GM18907 (cell line): Measurements from ENCODE around the gene SMC5.
"Not testable (repeated sequence)": the region's sequence is repeated elsewhere in the genome, so short reads cannot be mapped to it uniquely, and the experiment has no call there.

ENCODE experiments used
- ATAC-seq: cut with Tn5 transposase; IDR thresholded peaks from one replicate; pipeline ENCODE4 v1.9.1; 2021; ENCODE audit warnings: mild to moderate bottlenecking, moderate library complexity; ENCODE audit not compliant: unreplicated experiment

The SMC5 gene

DNA sequence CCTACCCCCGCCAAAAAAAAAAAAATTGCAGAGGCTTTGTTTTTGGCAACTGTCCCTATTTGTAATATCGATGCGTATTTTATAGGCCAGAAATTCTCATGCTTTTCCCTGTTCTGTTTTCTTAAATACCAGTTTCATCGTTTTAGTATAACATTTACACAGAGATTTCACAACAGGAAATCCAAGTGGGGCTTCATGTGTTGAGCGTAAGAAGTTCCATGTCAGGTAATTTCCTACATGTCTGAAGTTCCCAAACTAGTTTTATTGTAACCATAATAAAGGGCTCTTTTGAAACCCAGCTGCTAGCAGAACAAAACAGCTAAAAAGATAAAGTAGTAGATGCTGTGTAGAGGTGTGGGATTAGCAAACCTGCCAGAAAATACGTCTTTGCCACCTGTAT is 4.2 kb downstream of the SMC5 start:
- no peak for ATAC-seq

DNA sequence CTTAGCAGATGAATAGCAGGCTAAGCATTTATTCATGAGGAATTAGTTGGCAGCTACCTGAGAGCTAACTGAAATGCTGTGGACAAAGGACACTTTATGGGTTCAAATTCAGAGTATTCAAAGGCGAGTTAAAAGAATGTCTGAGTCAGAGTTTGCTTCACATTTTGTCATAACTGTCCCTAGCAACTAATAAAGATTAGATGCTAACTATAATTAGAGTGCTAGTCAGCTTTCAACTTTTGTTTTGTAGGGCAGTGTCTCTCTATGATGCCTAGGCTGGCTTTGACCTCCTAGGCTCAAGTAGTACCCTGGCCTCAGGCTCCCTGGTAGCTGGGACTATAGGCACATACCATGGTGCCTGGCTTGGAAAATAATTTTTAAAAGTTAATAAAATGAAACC is 4.6 kb downstream of the SMC5 start:
- ATAC-seq = no peak

DNA sequence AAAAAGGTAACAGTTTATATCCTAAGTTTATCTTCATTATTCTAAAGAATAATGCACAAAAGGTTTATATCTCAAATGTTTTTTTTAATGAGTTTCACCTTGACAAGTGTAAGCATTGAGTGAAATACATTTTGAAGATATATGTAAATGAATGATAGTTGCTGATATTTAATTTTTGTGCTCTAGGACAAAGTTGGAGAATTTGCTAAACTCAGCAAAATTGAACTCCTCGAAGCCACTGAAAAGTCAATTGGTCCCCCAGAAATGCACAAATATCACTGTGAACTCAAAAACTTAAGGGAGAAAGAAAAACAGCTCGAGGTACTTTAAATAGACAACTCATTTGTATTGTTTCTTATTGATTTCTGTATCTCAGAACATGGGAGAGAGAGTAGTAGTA is 19.5 kb downstream of the SMC5 start:
- no peak for ATAC-seq

DNA sequence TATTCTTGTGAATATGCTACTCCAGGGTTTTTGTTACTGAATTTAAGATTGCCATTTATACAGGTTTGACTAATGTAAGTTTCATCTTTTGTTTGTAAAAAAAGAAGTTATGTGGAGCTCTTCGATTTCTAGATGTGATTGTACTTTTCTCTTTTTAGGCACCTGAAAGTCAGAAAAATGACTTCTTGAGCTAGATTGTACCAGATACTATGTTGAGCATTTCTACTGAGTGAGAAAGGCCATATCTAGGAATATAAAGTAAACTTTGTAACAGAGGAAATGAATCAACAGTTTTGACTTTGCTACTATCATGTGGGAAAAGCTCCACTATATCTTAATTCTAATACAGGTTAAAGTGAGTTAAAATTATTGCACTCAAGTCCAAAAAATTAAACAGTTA is 25.1 kb downstream of the SMC5 start:
- ATAC-seq = no peak

DNA sequence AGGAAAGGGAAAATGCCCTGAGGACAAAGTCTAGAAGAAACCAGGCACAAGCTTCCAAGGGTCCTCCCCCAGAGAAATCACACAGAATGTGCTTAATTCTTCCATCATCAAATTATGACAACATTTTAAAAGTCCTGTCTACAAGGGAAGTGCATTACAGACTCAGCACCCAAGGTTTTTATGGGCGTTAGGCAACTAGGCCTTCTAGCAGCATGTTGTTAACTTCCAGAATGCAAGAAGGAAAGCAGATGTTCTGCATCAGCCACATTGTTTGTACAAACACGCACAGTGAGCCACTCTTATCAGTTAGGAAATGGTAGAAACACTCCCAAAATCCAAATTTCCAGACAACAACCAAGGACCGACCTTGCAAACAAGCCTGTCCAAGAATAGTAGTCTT is 26.5 kb downstream of the SMC5 start:
- no peak for ATAC-seq

DNA sequence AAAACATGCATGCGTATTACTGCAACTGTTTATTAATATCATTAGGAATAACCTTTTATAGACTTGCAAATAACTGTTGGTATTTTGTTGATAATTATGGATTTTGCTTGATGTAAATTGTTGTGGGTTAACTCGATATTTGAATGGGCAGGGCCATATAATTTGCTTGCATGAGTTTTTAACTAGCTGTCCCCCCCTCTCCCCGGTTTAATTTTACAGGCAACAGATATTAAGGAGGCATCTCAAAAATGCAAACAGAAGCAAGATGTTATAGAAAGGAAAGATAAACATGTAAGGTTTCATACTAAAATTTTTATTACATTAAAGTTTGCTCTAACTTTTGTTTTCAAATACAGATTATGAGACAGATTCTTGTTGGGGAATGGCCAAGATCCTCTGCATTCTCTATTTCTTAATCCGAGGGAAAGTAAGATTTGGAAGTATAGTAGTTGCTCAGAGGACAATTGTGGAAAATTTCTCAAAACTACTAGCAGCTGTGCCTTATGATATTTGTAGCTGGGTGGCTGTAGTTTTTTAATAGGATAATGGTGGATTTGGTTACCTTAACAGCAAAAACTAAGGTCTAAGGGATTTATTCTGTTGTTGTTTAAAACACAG is 27.3 kb downstream of the SMC5 start:
- no peak for ATAC-seq

DNA sequence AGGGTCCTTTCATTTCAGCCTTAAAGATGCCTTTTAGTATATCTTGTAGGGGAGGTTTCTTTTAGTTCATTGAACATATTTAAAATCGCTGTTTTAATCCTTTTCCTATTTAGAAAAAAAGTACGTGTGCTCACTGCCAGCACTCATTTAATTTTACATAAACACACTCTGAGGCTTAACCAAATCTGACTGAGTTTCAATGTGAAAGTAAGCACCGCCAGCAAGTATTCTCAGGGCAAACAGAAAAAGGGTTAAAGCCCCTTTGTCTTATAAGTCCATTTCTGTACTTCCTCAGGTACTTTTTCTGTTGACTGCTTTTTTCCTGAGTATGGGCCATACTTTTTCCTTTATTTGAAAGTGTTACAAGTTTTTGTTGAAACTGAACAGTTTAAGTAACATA is 31.8 kb downstream of the SMC5 start:
- ATAC-seq = no peak

DNA sequence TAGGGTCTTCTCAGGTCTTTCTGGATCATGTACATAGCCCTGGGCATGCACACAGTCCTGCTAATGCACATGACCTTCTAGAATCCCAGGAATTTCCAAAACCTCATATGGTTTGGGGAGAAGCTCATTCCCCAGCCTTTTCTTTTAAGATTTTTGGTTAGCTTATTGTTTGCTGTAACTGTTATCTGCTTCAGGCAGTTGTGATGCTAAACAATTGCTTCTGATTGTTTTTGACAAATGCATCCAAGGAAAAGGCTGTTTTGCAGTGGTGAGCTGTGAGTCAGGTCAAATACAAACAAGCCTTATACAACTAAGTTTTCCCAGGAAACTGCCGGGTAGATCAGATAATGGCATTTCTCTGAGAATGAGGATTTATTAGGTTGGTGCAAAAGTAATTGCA is 32.7 kb downstream of the SMC5 start:
- ATAC-seq = no peak

DNA sequence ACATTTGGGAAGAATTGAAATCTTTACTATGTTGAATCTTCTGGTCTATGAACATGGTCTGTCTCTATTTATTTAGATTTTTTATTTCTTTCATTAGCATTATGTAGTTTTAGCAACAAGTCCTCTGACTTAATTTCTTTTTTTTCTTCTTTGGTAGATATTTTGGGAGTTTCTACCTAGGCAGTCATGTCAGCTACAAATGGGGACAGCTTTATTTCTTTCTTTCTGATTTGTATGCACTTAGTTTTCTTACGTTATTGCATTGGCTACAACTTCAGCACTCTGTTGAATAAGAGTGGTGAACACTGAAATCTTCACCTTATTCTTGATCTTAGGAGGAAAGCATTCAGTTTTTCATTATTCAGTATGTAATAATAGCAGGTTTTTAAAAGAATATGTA is 33.5 kb downstream of the SMC5 start:
- ATAC-seq = no peak

DNA sequence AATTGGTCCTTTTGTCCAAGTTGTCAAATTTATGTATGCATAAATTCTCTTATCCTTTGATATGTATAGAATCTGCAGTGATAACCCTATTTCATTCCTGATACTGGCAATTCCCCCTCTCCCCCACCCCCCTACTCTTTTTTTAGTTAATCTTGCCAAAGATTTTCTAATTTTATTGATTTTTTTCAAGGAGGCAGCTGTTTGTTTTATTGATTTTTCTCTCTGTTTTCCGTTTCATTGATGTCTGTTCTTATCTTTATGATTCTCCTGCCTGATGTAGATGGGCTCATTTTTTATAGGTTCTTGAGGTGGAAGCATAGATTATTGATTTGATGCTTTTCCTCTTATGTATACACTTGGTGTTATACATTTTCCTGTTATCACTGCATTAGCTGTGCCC is 34.4 kb downstream of the SMC5 start:
- no peak for ATAC-seq

DNA sequence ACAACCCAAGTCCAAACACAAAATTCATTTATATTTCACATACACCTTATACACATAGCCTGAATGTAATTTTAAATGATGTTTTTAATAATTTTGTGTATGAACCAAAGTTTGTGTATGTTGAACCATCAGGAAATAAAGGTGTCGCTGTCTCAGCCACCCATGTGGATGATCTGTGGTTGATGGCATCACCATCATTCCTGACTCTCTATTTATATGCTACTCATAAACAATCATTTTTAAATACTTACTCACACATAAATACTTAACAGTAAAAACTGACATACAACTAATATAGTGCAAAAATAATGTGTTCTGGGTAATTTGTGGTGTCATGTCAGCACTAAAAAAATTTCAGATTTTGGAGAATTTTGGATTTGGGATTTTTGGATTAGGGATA is 38.4 kb downstream of the SMC5 start:
- ATAC-seq = no peak

DNA sequence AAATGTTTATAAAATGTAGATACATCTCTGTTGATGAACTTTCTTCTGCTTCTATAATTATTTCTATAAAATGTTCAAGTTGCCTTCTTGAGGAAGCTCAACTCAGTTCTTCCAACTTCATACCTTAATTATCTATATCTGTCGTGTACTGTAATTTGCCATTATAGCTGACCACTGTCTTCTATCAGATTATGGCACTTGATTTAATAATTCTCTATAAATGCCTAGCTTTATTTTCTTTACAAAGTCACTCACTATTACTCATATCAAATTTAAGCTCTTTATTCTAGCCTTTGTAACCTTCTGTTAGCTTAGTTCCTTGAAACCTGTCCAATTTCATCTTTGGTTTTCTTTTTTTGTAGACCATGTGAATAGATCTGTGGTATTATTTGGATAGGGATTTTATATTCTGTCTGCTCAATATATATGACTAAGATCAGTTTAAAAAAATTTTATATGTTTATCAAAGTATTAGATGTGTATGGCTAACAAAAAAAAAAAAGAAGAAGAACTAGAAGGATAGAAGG is 39.5 kb downstream of the SMC5 start:
- no peak for ATAC-seq

DNA sequence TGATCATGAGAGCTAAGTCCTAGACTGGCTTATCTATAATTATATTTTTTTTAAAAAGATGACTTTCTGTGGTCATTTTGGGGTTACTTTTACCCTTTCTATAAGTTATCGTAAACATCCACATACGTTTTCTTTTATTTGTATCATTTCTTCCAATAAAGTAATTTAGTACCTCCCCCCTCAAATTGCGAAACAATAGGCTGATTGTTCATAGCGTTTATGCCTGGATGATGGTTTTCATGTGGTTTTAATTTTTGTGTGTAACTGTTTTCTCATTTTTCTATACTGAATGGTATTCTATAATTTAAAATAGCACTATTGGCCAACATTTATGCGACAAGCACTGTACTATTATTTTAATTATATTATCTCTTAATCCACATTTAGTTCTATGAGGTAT is 44.5 kb downstream of the SMC5 start:
- ATAC-seq = no peak

DNA sequence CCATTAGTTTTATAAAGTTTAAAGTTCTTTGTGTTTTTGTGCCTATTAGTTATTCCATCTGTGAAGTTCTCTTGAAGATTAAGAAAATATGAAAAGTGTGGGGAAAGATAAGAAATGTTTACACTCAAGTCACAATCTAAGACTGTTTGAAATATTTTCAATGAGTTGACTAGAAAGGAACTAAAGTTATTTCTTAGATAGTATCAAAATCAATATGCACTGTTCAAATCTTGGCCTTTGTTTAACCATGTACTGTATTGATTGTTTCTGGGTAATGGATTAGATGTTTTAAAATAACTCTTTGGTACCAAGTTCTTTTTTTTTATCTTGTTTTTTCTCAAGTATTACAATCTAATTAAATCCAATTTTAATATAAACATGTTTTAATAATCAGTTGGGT is 46.0 kb downstream of the SMC5 start:
- ATAC-seq = no peak

DNA sequence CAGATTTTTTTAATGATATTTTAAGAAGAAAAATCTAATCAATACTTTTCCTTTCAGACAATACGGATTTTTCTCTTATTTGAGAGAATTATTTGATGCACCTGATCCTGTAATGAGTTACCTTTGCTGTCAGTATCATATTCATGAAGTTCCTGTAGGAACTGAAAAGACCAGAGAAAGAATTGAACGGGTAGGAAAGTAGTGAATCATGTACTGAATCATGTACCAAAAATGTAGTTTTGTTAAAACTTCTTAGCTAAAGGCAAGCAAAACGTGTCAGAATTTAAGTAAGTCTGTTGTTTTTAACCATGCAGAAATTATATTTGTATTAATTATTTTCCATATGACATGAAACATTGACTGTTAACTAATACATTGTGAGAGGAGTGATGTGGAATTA is 56.6 kb downstream of the SMC5 start:
- no peak for ATAC-seq

DNA sequence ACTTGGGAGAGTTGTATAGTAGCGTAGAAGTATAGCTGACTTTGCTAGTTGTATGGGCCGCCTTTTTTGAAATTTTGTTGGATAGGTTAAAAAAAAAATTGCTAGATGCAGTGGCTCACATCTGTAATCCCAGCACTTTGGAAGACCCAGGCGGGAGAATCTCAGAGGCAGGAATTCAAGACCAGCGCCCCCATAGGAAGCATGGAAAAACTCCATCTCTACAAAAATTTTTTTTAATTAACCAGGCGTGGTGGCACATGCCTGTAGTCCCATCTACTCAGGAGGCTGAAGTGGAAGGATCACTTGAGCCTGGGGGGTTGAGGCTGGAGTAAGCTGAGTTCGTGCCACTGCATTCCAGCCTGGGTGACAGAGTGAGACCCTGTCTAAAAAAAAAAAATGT is 59.2 kb downstream of the SMC5 start:
- ATAC-seq = no peak

DNA sequence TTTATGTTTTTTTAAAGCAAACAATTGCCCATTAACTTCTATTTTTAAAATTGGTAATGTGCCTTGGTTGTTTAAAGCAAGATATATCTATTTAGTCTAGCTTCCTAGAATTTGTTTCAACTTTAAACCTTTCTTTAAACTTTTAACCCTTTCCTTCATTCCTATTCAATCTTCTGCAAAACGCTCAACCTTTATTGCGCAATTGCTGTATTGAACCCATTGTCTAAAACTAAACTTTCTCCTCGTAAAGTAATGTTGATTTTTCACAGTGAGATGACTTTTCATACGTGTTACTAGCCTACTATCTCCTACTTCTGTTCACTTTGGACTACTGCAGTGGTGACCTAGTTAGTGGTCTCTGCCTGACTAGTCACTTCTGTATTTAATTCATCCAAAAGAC is 63.3 kb downstream of the SMC5 start:
- no peak for ATAC-seq

DNA sequence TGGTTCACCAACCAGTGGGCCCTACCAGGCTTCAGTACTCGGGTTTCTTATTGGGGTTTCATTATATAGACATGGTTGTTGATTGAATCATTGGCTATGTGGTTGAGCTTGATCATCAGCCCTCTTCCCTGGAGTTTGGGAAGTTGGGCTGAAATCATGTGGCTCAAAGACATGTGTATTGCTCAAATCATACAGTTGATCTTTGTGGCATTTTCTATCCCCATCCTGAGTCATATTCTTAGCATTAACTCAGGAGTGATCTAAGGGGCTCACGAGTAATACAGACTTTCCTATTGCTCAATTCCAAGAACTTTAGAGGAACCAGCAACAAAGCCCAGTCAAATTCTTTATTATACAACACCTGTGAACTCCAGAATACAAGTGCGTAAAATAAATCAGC is 66.2 kb downstream of the SMC5 start:
- ATAC-seq = no peak

DNA sequence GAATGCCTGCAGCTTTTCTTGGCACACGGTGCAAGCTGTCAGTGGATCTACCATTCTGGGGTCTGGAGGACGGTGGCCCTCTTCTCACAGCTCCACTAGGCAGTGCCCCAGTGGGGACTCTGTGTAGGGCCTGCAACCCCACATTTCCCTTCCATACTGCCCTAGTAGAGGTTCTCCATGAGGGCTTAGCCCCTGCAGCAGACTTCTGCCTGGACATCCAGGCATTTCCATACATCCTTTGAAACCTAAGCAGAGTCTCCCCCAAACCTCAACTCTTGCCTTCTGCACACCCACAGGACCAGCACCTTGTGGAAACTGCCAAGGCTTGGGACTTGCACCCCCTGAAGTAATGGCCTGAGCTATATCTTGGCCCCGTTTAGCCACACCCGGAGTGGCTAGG is 69.8 kb downstream of the SMC5 start:
- not testable (repeated sequence) for ATAC-seq

DNA sequence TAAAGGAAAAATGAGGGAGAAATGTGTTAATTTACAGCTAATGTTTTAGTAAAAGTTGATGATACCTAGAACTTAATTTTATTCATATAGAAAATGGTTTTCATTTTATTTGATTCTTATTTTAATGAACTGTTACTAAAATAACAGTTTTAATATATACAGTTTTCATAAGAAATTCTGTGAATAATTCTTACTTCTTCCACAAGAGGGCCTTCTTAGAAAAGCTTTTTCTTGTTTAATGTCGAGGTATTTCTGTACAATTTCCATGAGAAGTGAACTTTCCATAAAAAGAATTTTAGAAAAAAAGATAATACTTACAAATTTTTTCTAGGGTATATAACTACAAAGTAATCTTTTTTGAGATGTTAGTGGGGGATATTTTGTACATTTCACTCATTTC is 81.8 kb downstream of the SMC5 start:
- ATAC-seq = no peak

DNA sequence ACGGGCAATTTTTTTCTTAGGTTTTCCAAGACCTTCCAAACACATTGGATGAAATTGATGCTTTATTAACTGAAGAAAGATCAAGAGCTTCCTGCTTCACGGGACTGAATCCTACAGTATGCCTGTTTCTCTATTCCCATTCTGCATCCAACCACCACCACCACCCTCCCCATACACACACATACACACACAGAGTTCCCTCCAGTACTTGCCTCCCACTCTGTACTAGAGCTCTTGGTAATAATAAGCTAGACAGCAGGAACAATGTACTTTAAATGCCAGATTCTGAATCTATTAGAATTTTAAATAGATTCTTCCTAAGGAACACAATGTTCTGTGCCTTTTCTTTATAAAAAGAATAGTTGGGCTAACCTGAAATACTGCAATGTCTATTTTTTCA is 88.3 kb downstream of the SMC5 start:
- ATAC-seq = no peak

DNA sequence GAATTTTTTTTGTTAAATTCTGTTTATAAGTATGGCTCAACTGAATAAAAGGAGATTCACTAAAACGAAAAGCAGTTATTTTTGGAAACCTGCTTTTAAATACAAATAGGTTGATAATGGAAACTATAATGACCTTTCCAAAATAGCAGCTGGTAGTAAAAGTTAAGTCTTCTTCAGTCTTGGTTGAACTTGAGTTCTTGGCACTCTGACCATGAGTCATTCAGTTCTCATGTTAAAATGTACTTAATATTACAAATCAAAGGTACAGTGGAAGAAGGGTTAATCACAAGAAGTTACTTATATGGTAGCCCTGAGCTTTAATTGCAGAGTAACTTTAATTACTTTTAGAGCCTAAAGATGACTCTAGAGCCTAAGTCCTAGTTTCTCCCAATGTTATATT is 93.6 kb downstream of the SMC5 start:
- ATAC-seq = no peak

DNA sequence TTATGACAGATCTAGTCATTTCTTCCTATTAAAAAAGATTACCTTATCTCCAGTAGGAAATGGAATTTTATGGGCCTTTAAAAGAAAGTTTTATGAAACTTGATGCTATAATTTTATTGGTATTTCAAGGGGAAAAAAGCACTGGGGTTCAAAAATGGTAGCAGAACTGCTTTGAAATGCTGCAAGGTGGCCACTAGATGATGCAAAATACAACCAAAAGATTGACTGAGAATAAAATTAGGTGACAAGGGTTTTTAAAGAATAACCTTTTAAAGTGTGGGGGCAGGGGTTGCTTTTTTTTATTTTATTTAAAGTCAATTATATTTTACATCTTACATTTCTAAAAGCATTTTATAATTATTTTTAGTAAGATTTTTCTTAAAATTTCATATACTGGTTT is 94.0 kb downstream of the SMC5 start:
- no peak for ATAC-seq

DNA sequence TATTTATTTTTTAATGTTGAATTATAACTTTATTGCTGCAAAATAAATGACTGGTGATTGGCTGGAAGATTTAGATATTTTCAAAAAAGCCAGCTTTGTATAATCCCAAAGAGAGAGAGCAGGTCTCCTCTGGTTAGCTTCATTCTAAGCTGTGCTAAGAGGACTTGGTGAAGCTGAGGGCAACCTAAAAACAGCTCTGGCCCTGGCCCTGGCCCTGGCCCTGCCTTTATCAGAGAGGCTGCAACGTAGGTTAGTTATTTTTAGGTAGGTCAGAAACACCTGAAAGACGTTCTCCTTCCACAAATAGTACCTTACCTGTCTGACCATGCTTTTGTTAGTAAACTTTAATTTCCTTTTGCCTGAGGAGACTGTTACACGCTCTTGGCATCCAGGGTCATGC is 97.0 kb downstream of the SMC5 start:
- no peak for ATAC-seq
